Renal pelvis (tissue), 4 donors: Measurements from ENCODE around the gene EEFSEC. TPM values are rescaled to one million over a fixed set of nuclear protein-coding genes. Genes with fewer than 3 reads are reported as not detected.

ENCODE experiments used
- DNase-seq: peaks from one replicate; pipeline ENCODE4 v3.0.0-alpha.2; 2013
- polyA plus RNA-seq, 3 donors: library from polyadenylated mRNA; unstranded; fragments of 120-200 nt; gene quantifications; one replicate each; pipeline ENCODE4 v1.2.1, GENCODE V29; 2013; ENCODE audit not compliant: insufficient read length in 3 of 3

The EEFSEC gene
- polyA plus RNA-seq, 3 donors, result 24.2 to 30.3 (median 27.7) TPM

GRCh38 chr3:128382221-128382807 is 229.0 kb downstream of the EEFSEC start:
- DNase-seq, result no peak

- DNase-seq, result no peak
These were observed 230.3 kb downstream of the EEFSEC start for GRCh38 chr3:128383316-128384235.

DNA sequence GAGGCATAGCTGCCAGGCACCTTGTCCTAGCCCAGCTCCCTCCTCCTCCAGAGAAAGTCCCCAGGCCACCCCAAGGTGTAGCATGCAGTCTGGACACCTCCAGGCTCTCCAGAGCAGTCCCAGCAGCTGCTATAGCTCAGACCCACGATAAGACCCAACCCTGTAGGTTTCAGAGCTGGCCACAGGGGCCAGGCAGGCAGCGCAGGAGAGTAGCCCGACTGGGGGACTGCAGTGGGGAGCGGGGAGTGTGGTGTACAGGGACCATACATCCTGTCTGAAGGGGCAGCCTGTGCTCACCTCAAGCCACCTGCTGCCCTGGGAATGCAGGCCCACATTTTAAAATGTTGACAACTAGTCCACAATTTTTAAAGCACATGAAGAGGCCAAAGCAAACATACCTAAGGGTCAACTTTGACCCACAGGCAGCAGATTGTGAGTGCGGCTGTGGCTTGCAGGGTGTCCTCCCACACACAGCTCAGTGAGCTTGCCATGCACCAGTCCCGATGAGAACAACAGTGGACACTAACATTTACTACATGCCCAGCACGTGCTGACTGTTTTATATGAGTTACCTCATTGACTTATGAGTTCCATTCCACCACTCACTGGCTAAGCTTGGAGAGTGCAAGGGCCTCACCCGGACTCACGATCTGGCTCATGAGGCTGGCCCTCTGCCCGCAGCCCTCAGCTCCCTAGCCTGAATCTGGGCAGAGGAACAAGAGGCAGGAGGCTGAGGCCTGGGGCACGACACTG is 232.0 kb downstream of the EEFSEC start:
- peak; percentile 65 for DNase-seq

- no peak for DNase-seq
These were observed 235.7 kb downstream of the EEFSEC start for GRCh38 chr3:128388932-128389331.

DNA sequence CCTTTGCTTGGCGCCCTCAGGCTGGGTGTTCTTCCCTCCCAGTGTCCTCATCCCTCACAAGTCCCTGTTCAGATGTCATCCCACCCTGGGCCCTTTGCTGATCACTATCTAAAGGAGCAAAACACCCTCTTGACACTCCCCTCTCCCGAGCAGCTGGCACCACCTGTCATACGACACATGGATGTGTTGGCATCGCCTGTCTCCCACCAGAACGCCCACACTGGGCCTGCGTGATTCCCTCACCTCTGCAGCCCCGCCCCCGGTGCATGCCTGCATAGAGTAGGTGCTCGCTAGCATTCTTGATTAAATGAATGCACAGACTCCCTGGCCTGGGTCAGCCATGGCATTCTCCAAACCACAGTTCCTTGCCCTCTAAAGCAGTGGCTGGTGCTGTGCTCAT is 237.6 kb downstream of the EEFSEC start:
- DNase-seq, result no peak

DNA sequence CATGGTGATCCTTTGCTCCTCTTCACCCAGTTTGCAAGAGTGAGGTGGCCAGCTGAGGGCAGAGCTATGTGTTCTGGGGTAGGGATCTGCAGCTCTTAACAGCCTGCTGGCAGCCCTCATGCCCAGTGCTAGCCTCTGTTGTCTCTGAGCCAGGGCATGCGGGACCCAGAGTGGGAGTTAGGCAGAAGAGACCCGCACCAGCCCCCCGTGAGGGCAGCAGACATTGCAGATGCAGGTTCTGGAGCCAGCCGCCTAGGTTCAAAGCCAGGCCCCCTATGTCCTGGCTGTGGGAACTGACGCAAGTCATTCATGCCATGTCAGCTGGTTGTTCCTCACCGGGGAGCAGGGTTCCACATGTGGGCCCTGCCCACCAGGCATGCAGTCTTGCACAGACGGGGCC is 238.7 kb downstream of the EEFSEC start:
- DNase-seq, result no peak

DNA sequence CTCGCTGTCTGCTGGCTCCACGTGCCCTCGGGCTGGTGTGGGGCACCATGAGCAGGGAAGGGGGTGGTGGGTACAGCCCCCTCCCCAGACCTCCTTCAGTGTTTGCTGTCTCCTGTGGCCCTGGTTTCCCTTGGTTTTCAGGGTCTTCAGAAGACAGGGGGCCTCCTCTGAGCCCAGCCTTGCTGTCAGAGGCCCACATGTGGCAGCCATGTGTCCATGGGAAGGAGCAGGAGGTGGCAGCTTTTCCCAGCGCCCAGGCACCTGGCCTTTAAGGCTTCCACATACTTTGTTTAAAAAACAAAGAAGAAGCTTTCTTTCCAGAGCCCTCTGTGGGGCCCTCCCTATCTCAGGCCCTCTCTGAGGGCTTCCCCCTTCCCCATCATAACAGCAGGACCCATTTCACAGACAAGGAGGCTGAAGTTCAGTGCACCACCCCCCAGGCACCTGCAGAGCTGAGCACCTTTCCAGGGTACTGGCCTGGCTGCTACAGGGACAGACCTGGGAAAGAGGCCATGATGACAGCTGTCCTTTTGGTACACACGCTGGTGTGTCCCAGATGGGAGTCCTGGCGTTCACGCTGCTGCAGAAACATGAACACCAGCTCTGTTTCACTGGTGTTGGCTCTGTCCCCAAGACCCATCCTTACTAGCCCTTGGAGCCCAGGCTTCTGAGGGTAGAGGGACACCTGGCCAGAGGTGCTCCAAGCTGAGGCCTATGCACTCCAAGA is 239.7 kb downstream of the EEFSEC start:
- no peak for DNase-seq

GRCh38 chr3:128394033-128394432 is 240.8 kb downstream of the EEFSEC start:
- DNase-seq, result no peak

- DNase-seq, result no peak
These were observed 241.8 kb downstream of the EEFSEC start for GRCh38 chr3:128395046-128395445.

DNA sequence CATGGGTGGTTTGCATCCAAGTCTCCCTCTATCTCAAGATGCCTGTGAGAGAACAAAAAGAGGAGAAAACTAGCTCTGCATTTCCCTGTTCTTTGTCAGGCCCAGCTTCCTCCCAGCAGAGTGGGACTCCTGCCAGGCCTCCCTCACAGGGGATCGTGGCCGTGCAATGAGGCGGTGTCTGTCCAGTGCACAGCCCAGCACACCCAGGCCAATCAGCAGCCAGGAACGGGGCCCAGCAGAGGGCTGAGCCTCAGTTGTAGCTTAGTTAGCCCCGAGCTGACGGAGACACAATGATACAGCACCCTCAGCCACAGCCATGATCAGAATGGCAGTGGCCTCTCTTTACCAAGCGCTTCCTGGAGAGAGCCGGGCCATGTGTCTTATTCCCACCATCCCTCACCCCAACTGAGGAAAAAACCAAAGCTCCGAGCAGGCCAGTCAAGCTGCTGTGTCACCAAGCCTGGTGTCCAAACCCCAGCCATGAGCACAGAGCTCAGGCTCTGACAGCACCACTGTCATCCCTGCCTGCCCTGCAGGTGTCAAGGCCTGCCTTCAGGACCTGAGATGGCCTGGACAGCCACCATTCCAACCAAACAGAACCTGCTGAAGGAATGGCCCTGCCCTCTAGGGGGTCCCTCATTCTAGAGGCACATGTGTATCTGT is 242.3 kb downstream of the EEFSEC start:
- DNase-seq, result peak; percentile 38

DNA sequence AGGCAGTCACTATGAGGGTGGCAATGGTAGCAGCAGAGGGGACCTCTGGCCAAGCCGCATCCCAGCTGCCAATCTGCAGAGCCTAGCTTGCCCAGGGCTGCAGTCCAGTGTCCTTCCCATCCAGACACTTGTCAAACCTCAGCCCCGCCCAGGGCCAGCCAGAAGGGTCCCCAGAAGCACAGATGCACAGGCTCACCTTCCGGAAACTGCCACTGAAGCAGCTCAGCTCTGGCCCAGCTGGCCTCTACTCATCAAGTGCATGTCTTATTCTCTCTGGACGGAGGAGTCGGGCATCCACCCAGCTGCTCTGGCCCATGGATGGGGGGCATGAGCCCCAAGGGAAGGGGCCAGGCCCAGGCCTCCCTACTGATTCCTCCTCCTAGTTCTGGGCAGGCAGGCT is 244.2 kb downstream of the EEFSEC start:
- no peak for DNase-seq

DNA sequence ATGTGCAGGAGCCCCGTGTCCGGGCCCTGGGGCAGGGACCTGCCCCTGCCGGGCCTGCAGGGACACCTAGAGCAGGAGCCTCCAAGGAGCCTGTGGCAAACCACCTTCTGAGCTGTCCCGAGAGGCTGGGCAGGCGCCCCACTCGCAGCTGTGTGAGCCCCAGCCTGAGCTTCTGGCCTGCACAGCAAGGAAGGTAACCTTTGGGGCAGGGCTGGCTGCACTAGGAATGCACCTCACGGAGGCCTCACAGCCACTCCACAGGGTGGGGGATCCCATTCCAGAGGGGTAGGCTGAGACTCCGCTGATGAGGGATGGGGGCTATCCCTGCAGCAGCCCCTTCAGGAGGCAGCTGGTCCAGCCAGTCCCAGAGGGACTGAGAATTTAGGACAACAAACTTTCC is 245.3 kb downstream of the EEFSEC start:
- DNase-seq, result no peak

GRCh38 chr3:128399221-128399915 is 246.1 kb downstream of the EEFSEC start:
- DNase-seq, result no peak

GRCh38 chr3:128400671-128401070 is 247.4 kb downstream of the EEFSEC start:
- no peak for DNase-seq

DNA sequence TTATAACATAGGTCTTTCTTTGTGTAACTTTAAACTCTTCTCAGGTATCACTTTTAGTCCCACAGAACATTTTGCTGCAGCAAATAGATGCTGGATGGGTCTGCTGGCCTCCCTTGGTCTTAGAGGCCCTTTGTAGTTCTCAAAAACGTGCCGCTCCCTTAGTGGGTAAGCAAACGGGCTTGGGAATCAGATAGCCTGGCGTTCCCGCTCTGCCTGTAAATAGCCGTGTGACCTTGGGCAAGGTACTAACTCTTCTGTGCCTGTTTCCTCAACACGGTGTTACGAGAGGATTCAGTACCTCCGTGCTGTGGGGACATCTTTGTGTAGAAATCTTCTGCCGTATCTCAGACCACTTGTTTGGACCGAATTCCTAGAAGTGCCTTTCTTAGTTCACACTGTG is 249.0 kb downstream of the EEFSEC start:
- no peak for DNase-seq

GRCh38 chr3:128402998-128403397 is 249.7 kb downstream of the EEFSEC start:
- no peak for DNase-seq

DNA sequence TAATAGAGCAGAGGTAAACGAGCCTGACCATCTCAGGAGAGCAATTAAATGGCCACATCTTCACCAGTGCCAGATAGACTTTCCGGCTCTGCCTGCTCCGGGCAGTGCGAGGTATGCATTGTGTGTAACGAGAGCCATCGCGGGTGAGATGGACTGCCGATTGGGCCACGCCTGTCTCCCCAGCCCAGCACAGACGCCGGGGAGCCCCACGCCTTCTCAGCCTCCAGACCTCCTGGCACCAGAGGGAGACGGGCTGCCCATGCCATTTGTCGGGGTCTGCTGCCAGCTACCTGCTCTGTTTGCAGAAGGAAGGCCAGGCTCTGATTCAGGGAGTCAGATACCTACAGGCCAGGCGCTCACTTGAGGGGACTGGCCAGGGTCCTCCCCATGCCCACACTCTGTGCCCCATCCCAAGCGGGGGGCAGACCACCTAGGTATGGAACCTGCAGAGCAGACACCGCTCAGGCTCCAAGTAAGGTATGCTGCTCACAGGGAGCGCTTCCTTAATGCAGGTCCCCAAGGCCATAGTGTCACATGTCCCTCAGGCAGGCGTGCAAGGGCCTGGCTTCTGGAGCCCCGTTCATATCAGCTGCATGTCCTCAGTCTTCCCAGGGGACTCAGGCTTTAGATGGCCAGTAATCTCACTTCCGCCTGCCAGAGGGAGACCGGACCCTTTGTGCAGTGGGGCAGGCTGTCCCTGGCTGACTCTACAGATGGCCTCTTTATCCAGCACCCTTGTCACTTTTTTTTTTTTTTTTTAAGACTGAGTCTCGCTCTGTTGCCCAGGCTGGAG is 251.2 kb downstream of the EEFSEC start:
- no peak for DNase-seq

GRCh38 chr3:128405554-128406277 is 252.4 kb downstream of the EEFSEC start:
- DNase-seq, result no peak

DNA sequence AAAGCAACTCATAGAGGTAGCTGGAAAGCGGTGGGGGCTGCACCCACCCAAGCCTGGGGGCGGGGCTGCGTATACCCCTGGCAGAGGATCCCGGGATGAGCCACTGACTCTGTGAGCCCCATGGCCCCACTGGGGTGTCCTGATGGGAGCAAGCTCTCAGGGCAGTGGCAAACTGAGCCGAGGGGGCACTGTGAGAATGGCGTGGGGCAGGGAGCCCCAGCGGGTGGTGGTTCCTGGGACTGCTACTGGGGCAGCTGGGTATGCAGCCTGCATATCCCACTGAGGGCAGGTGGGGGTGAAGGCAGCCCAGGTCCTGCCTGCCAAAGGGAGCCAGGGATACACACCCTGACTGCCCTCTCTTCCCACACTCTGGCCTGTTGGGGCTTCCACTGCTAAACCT is 254.0 kb downstream of the EEFSEC start:
- no peak for DNase-seq
